Left renal cortex interstitium (tissue), 4 donors: ENCODE measurements around the gene DNAJC18. TPM values are rescaled to one million over a fixed set of nuclear protein-coding genes. Genes with fewer than 3 reads are reported as not detected.
"Not testable (repeated sequence)": the region's sequence is repeated elsewhere in the genome, so short reads cannot be mapped to it uniquely, and the experiment has no call there.

Source experiments
- DNase-seq, 4 donors: peaks; one replicate each; pipeline ENCODE4 v3.0.0-alpha.2; 2013; ENCODE audit warnings: low read depth in 4 of 4, low spot score in 2 of 4, missing footprints in 1 of 4
- polyA plus RNA-seq, 4 donors: library from polyadenylated mRNA; unstranded; fragments of 120-200 nt; gene quantifications; one replicate each; pipeline ENCODE4 v1.2.1, GENCODE V29; 2013; ENCODE audit not compliant: insufficient read length in 4 of 4

Gene DNAJC18
- polyA plus RNA-seq, 4 donors = 21.5 to 29.7 (median 28.3) TPM

DNA sequence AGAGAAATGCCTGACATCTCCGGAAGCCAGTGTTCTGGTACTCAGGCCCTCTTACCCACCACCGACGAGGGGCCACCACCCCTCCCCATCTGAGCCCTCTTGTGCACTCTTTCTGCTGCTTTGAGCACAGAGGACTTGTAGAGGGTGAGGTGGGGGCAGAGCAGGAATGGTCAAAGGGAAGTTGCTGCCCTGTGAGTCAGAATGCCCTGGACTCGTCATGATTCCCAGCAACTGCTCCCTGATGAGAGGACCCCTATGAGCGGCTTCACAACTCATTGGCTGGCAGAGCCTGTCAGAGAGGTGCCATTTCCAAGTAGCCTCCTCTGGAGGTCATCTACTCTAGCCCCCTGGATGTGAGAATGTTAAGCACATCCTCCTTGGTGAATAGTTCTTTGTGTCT, 22.4 kb upstream of the DNAJC18 start:
- DNase-seq = no peak

DNA sequence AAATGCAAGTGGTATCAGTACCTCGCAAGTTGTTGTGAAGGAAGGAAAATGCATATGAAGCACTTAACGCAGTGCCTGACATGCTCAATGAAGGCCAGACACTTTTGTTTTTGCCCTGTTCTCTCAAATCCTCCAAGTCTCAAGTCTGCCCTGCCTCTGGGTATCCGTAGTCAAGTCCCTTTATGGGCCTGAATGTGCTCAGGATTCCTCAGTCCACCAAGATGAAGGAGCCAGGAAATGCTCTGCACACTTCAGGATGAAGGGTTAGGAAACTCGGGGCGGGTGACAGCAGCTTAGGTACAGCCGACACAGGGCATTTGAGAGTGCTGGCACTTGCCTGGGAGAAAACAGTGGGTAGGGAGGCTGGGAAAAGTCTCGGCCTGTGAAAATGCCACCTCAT, 21.9 kb upstream of the DNAJC18 start:
- no peak for DNase-seq

DNA sequence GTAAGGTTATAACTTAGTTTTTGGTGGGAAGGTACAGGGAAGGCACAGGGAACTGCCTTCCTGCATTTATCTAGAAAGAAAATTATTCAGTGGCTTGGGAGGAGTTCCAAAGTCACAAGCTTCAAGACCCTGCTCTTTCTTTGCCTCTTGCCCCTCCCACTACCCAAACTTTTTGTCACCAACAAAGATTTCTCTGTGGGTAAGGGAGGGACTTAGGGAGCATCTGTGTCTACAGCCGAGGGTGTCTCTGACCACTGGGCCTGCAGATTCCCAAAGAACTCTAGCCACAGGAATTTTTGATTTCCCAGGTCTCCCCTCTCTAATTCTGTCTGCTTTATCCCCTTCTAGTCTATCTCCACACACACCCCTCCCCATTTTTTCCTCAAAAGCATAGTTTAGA, 21.1 kb upstream of the DNAJC18 start:
- DNase-seq = no peak

DNA sequence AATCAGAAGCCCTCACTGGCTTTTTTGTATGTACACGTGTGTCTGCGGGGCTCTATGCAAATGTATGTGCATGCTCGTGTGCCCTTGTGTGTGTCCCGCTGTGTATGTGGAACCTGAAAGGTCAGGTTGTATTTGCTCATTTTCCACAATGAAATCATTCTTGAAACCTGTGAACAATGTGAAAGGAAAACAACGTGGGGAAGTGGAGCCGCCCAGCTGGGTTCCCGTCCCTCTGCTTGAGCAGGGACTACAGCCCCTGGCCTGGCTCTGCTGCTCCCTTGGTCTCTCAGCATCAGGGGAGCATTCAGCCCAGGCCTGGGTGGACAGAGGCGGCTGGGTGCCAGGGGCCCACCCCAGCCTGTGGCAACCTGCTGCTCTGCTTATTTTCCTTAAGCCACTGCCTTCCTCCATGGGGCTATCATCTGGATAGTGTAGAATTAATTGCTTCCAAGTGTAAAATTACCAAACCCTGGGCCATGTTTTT, 20.2 kb upstream of the DNAJC18 start:
- DNase-seq = no peak

DNA sequence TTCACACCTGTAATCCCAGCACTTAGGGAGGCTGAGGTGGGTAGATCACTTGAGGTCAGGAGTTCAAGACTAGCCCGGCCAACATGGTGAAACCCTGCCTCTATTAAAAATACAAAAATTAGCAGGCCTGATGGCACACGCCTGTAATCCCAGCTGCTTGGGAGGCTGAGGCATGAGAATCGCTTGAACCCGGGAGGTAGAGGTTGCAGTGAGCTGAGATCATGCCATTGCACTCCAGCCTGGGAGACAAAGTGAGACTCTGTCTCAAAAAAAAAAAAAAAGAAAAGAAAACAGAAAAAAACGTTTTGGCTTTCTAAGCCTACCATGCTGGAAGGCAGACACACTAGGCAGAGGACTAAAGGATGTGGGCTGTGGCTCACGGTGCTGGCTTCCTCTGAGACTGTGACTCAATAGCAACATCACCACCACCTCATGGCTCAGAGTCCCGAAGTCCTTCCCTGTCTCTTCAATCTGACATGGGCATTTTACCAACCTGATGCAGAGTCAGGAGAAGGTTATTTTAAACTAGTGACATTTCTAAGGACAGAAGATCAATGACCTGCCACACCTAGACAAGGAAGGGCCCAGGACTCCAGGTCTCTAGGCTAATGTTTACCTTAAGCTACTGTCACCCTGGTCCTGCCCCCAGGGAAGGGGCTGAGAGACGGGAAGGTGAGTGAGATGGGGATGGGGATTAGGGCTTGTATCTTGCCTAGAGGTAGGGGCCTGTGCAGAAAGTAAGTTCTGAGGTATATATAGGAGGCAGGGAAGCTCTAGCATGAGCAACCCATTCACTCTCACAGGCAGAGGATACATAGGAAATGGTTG, 19.5 kb upstream of the DNAJC18 start:
- DNase-seq = no peak

DNA sequence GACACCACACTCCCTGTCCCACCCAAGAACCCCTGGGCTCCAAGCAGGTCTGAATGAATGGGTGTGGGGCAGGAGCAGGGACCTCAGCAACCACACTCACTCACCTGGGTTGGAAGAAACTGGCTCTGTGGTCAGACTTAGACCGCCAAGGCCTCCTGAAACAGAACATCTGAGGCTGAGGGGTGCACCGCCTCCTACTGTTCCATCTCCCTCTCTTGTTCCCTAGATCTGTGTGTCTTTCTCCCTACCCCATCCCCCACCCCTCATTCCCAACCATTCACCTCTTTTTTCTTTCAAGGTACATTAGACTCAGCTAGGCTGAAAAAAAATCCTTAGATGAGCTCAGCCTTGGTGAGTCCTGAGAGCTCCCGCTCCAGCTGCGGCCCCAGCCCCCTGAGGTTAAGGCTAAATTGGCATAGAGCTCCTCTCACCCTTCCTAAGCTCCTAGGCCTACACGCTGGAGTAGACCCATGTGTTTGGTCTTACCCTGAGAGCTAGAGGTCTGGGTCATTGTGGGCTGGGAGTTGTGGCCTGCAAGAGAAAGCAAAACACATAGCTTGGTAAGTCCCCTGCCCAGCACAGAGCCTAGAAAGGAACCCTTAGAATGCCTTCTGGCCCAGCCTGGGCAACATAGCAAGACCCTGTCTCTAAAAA, 18.5 kb upstream of the DNAJC18 start:
- DNase-seq = no peak

DNA sequence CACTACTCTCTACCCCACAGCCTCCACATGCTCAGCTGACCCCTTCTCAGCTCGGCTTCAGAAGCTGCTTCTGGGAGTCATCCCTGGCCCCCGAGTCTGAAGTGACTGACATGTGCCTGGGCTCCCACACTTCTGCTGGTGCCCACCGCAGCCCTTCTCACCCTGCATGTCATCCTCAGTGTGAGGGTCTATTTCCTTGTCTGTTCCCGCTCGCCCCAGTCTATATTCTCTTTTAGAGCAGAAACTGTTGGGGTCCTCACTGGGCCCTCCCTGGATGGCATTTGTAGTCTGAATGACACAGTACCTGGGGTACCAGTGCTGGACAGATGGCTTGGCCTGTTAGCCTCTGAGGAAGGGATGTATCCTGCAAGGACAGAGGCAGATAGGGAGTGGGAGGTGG, 17.9 kb upstream of the DNAJC18 start:
- no peak for DNase-seq

DNA sequence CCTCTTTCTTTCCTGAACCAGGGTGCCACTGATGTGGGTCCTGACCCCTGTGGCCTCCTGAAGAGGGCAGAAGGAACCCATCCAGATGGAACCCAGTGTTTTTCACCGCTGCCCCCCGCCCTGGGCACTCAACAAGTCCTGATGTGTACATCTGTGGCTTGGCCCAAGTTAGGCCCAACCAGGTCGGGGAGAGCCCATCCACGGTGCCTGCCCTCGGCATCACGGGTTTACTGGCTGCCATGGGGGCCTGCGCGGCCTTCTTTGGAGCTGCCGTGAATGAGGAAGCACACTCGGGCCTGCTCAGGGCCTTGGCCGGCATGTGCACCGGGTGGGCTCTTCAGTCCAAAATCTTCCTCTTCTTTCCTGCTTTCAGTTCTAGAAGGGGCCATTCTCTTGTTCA, 17.5 kb upstream of the DNAJC18 start:
- no peak for DNase-seq

DNA sequence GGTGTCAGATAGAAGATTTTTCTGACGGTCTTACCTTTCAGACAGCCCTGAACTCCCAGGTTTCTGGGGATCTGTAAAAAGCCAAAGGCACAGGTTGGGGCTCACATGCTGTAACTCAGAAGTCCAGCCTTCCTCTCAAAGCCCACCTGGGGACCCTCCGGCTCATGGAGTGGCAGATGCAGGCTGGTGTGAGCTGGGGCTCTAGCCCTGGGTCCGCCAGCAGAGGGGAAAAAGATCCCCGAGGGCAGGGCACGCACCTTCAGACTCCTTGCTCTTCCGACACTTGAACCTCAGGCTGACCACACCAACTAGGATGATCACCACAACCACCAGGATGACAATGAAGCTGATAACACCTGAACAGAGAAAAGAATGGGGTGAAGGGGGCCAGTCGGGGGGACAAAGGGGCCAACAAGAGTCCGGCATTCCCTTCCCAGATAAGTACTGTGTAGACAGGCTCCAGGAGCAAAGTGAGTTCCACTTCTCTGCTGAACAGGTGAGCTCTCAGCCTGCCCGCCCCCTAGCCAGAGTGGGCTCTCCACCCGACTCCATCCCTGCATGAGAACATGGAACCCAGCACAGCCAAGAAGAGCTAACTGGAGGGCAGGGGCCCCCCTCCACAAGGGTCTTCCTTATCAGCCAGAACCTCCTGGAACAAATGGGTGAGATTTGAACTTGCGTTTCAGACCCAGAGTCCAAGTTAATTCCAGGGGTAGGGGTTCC, 15.4 kb upstream of the DNAJC18 start:
- DNase-seq = no peak

DNA sequence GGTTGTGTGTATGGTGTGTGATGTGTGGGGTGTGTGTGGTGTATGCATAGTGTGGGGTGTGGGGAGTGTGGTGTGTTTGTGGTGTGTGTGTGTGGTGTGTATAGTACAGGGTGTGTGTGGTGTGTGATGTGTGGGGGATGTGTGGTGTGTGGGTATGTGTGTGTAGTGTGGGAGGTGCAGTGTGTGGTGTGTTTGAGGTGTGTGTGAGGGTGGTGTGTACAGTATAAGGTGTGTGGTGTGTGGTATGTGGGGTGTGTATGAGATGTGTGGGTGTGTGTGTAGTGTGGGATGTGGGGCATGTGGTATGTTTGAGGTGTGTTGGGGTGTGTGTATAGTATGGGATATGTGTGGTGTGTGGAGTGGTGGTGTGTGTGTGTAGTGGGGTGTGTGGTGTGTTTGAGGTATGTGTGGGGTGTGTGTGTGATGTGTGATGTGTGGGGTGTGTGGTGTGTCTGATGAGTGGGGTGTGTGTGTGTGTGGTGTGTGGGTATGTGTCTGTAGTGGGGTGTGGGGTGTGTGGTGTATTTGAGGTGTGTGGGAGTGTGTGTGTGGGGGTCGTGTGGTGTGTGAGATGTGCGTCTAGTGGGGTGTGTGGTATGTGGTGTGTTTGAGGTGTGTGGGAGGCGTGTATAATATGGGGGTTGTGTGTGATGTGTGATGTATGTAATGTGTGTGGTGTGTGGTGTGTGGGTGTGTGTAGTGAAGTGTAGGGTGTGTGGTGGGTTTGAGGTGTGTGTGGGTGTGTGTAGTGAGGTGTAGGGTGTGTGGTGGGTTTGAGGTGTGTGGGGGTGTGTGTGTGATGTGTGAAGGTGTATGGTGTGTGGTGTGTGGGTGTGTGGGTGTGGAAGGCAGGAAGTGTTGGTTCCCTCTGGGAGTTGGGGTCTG, 14.6 kb upstream of the DNAJC18 start:
- DNase-seq = no peak

DNA sequence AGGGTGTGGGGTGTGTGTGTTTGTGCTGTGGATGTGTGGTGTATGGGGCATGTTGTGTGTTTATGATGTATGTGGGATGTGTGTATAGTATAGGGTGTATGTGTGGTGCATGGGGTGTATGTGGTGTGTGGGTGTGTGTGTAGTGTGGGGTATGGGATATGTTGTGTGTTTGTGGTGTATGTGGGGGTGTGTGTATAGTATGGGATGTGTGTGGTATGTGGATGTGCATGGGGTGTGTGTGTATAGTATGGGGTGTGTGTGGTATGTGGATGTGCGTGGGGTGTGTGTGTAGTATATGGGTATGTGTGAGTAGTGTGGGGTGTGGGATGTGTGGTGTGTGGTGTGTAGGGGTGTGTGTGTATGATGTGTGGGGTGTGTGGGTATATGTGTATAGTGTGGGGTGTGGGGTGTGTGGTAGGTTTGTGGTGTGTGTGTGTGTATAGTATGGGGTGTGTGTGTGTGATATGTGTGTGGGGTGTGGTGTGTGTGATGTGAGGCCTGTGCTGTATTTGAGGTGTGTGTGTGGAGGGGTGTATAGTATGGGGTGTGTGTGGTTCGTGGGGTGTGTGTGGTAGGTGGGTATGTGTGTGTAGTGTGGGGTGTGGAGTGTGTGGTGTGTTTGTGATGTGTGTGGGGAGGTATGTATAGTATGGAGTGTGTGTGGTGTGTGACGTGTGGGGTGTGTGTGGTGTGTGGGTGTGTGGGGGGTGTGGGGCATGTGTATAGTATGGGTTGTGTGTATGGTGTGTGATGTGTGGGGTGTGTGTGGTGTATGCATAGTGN, 12.7 kb upstream of the DNAJC18 start:
- no peak for DNase-seq

DNA sequence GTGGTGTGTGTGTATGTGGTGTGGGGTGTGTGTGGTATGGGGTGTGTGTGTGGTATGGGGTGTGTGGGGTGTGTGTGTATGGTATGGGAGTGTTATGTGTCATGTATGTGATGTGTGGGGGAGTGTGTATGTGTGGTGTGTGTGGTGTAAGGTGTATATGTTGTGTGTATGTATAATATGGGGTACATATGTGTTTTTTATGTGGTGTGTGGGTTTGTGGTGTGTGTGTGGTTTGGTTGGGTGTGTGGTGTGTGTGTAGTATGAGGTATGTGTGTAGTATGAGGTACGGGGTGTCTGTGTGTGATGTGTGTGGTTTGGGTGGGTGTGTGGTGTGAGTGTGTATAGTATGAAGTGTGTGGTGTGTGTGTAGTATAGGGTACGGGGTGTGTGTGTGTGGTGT, 11.9 kb upstream of the DNAJC18 start:
- no peak for DNase-seq

DNA sequence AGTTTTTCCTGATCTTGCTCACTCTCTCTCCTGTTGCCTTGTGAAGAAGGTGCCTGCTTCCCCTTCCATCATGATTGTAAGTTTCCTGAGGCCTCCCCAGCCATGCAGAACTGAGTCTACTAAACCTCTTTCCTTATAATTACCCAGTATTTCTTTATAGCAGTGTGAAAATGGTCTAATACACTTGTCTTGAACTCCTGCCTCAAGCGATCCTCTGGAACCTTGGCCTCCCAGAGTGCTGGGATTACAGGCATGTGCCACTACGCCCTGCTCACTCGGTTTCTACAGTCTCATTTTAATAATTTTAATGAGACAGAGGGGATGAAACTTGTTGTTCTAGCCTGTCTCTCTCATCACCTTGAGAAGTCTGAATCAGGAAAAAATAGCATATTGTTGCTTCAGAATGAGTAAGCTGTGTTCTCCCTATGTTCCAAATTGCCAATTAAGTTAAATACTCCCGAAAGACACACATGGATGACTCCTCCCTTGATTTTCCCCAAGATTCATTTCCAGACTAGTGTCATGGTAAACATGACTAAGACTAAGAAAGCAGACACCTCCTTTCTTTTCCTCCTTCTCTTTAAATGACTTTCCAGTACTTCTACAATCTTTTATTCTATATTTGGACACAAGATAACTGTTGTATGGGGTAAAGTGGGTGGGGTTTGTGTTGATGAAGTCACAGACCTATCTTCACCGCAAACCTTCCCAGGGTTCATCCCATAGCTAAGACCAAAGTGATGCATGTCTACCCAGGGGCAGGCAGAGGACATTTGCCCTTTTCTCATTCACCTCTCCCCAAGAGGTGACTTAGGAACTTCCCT, 7.8 kb upstream of the DNAJC18 start:
- DNase-seq = no peak

DNA sequence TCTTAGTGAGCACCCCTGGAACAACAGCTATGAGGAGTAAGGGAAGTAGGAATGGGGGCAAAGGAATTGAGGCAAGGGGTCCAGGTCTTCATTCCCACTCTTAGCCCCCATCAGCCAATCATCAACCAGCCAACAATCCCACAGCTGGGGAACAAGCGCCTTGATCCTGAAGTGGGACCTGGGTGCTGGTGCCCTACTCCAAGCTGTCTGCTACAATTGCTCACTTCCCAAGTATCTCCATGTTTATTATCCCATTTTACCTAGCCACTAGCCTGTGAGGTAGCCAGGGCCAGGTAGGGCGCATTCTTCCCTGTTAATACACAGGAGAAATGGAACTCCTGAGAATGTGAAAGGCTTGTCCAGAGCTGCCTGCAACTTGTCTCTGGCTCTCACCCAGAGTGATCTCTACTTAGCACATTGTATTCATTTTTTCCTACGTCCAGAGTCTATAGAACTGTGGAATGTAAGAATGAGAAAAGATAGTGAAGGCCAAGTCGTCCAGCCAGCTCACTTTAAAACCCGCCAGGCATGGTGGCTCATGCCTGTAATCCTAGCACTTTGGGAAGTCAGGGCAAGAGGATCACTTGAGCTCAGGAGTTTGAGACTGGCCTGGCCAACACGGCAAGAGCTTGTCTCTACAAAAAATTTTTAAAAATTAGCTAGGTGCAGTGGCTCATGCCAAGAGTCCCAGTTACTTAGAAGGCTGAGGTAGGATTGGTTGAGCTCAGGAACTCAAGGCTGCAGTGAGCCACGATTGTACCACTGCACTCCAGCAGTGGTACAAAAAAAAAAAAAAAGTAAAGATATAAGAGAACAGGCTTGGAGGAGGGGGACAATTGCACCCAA, 6.2 kb upstream of the DNAJC18 start:
- DNase-seq = no peak

DNA sequence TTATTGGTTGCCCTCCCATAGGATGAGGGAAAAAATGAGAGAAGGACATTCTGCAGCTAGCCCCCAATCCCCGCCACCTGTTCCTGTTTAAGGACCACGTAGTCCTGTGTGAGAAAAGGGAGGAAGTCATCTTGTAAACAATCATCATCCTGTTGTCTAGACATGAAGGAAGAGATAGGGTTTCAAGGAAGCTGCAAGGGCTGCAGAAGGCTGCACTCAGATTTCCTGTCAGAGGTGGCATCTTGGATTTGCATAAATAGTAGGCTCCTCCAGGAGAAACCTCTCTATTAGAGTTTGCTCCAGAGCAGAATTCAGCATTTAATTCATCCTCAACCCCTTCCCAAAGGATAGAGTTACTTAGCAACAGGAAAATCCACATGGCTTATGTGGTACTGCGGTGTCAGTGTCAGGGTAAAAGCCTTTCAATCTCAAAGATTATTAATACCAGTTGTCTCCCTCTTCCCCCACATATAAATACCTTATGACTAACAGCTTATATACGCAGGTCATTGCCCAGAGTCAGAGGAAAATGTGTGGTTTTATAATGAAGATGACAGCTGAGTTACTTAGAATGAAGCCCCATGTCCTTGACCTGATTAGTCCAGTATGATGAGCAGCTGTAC, 4.6 kb upstream of the DNAJC18 start:
- DNase-seq = no peak

DNA sequence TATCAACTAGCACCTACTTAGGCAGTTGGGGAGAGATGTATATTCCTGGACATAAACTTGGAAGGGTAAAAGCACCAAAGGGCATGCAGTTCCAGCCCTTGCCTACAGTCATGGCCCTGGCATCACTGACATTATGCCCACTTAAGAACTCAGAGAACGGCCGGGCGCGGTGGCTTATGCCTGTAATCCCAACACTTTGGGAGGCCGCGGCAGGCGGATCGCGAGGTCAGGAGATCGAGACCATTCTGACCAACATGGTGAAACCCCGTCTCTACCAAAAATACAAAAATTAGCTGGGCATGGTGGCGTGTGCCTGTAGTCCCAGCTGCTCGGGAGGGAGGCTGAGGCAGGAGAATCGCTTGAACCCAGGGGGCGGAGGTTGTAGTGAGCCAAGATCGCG, 1.1 kb upstream of the DNAJC18 start:
- not testable (repeated sequence) for DNase-seq

DNA sequence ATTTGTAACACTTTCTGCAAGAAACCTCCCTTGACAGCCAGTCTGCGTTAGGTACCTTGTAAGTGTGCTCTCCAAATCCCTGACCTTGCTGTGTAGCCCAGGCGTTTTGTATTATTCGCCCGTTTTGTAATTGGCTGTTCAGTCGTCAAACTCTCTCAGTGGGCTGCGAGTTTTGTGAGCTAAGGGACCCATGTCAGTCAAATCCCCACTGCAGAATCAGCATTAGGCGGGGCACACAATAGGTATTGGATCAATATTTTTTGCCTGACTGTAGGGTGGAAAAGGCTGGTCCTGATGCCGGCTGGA, 665 bp downstream of the DNAJC18 start:
- DNase-seq = no peak

DNA sequence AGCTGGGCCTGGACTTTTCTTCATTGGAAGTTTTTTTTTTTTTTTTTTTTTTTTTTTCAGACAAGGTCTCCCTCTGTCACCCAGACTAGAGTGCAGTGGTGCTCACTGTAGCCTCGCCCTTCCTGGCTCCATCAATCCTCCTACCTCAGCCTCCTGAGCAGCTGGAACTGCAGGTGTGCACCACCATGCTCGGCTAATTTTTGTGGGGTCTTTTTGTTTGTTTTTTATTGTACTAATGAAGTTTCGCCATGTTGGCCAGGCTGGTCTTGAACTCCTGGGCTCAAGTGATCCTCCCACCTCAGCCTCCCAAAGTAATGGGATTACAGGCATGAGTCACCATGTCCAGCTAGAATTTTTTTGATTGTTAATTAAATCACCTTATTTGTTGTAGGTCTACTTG, 3.6 kb downstream of the DNAJC18 start:
- no peak for DNase-seq
